Body of pancreas (tissue), 4 donors: Measurements from ENCODE around the gene CYP46A1.

Experiments used
- CTCF ChIP-seq, 7 experiments: fragments of 450-650 bp in 4 of 7; fragments of 200-600 bp in 3 of 7; sonication (generic) in 3 of 7; IDR thresholded peaks; one replicate each; pipeline ENCODE4 v1.5.1; 2016 to 2019; ENCODE audit warnings: antibody characterized with exemption in 7 of 7
- POLR2A ChIP-seq, 3 donors: fragments of 450-650 bp; IDR thresholded peaks; one replicate each; pipeline ENCODE4 v1.6.1; 2016; ENCODE audit warnings: antibody characterized with exemption in 3 of 3, mild to moderate bottlenecking in 2 of 3

DNA sequence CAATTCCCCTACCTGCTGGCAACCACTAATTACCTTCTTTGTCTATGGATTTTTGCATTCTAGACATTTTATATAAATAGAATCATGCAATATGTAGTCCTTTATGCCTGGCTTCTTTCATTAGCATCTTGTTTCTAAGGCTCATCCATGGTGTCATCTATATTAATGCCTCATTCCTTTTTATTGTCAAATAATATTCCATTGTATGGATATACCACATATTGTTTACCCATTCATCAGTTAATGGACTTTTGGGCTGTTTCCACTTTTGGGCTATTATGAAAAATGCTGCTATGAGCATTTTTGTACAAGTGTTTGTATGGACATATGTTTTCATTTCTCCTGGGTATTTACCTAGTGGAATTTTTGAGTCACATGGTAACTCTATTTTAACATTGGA, 18.0 kb downstream of the CYP46A1 start:
- no peak for TF ChIP-seq CTCF (IDR thresholded peaks at IDR 0.05)
- no peak for TF ChIP-seq POLR2A (IDR thresholded peaks at IDR 0.05)
